Chondrocyte (in vitro differentiated cells): ENCODE data around the gene ZNF672. TPM values are rescaled to one million over a fixed set of nuclear protein-coding genes. Genes with fewer than 3 reads are reported as not detected.

Source experiments
- DNase-seq: peaks from one replicate; pipeline ENCODE4 v3.0.0; 2021; ENCODE audit warnings: mixed read lengths, low spot score
- H3K27ac Mint-ChIP-seq: one replicate; pipeline ENCODE4 v1.8.0; 2021; ENCODE audit warnings: mild to moderate bottlenecking, moderate library complexity, mixed read lengths; ENCODE audit not compliant: unreplicated experiment
- H3K27me3 Mint-ChIP-seq: 2 replicates; pipeline ENCODE4 v1.8.0; 2021; ENCODE audit warnings: low read depth, mixed read lengths
- H3K36me3 Mint-ChIP-seq: 2 replicates; pipeline ENCODE4 v1.8.0; 2021; ENCODE audit warnings: low read depth, mixed read lengths
- H3K4me1 Mint-ChIP-seq: 2 replicates; pipeline ENCODE4 v1.8.0; 2021; ENCODE audit warnings: low read depth, mild to moderate bottlenecking, mixed read lengths
- H3K4me3 Mint-ChIP-seq: one replicate; pipeline ENCODE4 v1.8.0; 2021; ENCODE audit warnings: mild to moderate bottlenecking, moderate library complexity, mixed read lengths; ENCODE audit not compliant: unreplicated experiment
- H3K9me3 Mint-ChIP-seq: 2 replicates; pipeline ENCODE4 v1.8.0; 2021; ENCODE audit warnings: low read depth, mixed read lengths
- total RNA-seq: library from RNA; stranded (reverse); gene quantifications from 3 replicates; pipeline ENCODE4 v1.2.1, GENCODE V29; 2021
- TF ChIP-seq, protein P1 (sequence below): fragments of 200-600 bp; sonication (generic); IDR thresholded peaks from 2 replicates; pipeline ENCODE4 v1.5.0; 2021; ENCODE audit warnings: antibody characterized with exemption, mild to moderate bottlenecking, moderate library complexity

ZNF672 gene
- total RNA-seq, 1 donor from 2014 or later, result 17.1 TPM

DNA sequence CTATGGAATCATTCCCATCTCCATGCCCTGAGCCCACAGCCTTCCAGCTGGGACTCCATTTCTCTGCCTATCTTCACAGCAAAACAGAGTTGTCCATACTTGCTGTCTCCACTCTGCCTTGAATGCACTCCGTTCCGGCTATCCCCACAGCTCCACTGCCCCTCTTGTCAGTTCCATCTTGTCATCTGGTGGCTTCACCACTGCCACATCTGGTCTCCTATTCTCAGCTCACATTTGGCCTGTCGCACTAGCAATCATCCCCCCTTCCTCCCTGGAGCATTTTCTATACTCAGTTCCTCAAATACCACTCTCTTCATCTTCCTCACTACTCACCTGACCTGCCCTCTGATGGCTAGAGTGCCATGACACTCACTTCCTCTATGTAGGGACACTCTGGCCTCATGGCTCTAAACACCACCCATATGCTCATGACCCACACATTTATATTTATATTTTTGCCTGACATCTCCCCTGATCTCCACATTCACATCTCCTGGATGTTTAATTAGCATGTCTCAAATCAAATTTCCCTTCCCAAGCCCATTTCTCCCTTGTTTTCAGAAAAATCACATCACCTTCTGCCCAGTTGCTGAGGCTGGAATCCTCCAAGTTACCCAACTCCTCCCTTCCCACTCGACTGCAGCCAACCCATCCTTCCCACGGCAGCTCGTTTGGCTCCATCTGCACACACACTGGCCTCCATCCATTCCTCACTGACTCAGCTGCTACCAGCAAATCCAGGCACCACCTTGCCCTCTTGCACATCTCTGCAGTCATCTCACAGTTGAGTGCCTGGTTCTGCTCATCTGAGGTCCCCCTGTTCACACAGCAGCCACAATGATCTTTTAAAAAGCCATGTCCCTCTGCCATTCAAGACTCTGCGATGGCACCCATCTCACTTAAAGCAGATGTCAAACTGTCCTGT lies 14.7 kb downstream of the ZNF672 start:
- Mint-ChIP-seq H3K36me3 (peaks cover 8% of the 10 kb centered on the region), H3K27ac (no peak overlapping the region), H3K4me1 (peaks cover 3% of the 10 kb centered on the region), H3K4me3 (no peak overlapping the region), H3K9me3 (no peaks in the 10 kb centered on the region), H3K27me3 (no peaks in the 10 kb centered on the region)
- TF ChIP-seq, protein P1, sequence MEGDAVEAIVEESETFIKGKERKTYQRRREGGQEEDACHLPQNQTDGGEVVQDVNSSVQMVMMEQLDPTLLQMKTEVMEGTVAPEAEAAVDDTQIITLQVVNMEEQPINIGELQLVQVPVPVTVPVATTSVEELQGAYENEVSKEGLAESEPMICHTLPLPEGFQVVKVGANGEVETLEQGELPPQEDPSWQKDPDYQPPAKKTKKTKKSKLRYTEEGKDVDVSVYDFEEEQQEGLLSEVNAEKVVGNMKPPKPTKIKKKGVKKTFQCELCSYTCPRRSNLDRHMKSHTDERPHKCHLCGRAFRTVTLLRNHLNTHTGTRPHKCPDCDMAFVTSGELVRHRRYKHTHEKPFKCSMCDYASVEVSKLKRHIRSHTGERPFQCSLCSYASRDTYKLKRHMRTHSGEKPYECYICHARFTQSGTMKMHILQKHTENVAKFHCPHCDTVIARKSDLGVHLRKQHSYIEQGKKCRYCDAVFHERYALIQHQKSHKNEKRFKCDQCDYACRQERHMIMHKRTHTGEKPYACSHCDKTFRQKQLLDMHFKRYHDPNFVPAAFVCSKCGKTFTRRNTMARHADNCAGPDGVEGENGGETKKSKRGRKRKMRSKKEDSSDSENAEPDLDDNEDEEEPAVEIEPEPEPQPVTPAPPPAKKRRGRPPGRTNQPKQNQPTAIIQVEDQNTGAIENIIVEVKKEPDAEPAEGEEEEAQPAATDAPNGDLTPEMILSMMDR, result no peak
- no peak for DNase-seq

DNA sequence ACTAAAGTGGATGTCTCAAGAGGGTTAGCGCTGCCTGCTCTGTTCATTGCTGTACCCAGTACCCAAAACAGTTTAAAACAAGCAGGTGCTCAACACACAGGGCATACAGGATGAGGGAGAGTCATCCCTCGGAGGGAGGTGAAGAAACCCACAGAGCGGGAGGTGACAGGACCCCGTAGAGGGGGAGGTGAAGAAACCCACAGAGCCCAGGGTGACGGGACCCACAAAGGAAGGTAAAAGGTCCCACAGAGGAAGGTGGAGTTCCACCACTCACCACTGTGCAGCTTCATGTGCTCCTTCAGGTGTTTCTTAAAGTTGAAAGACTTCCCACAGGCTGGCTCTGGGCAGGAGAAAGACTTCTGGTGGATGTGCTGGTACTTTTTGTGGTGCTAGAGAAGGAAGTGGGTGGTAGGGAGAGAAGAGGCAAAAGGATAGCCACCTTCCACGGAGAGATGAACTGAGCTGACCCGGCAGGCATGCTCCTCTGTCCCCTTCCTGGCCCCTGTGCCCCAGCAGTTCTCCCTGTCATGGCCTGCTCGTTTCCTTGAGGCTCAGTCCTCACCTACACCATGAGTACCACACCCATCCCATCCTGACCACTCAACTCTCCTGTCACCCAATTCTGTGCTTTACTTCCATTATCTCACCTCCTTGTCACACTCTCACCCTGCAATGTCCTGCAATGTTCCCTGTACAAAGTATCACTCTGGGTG lies 15.8 kb downstream of the ZNF672 start:
- H3K9me3 Mint-ChIP-seq, result no peaks in the 10 kb centered on the region
- H3K27ac Mint-ChIP-seq, result no peak overlapping the region
- no peak for DNase-seq
- peaks cover 11% of the 10 kb centered on the region for H3K4me1 Mint-ChIP-seq
- H3K36me3 Mint-ChIP-seq, result peaks cover 6% of the 10 kb centered on the region
- no peaks in the 10 kb centered on the region for H3K27me3 Mint-ChIP-seq
- no peak overlapping the region for H3K4me3 Mint-ChIP-seq
- TF ChIP-seq, protein P1, result no peak

DNA sequence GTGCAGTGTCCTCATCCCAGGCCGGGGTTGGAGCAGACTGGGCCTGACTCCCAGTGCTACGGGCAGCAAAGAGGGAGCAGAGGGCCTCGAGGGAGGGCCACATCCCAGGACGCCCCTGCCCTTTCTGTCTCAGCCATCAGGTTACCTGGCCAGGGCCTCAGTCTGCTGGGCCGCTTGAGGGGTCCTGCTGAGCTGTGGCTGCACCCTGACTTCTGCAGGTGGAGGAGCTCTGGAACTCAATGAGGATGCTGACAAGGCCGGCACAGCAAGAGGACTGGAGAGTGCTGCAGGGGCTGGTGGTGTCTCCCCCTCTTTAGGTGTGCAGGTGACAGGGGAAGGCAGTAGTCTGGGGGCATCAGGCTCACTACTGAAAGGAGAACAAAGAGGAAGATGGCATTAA lies 17.6 kb downstream of the ZNF672 start:
- no peak overlapping the region for H3K27ac Mint-ChIP-seq
- H3K9me3 Mint-ChIP-seq, result no peaks in the 10 kb centered on the region
- no peak overlapping the region for H3K4me3 Mint-ChIP-seq
- TF ChIP-seq, protein P1, result no peak
- H3K4me1 Mint-ChIP-seq, result peaks cover 20% of the 10 kb centered on the region
- no peak for DNase-seq
- no peaks in the 10 kb centered on the region for H3K27me3 Mint-ChIP-seq
- H3K36me3 Mint-ChIP-seq, result peaks cover 3% of the 10 kb centered on the region

DNA sequence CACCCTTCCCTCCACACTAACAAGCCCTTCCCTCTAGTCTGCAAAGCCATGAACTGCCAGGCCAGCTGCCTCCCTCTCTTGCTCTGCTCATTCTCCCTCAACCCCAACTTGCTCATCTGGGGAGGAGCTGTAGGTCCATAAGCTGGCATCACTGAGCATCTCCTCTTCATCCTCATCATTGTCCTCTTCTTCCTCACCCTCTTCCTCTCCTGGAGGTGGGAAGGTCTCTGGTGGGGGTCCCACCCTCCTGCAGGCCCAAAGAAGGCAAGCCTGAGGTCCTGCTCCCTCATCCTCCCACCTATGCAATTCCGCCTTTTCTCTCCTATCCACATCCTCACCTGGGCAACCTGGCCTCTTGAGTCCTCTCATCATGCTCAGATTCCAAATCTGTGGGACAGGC lies 18.2 kb downstream of the ZNF672 start:
- Mint-ChIP-seq H3K9me3 (no peaks in the 10 kb centered on the region), H3K27ac (no peak overlapping the region), H3K36me3 (peaks cover 3% of the 10 kb centered on the region), H3K4me3 (no peak overlapping the region), H3K27me3 (no peaks in the 10 kb centered on the region), H3K4me1 (peaks cover 20% of the 10 kb centered on the region)
- DNase-seq, result no peak
- TF ChIP-seq, protein P1, result no peak

DNA sequence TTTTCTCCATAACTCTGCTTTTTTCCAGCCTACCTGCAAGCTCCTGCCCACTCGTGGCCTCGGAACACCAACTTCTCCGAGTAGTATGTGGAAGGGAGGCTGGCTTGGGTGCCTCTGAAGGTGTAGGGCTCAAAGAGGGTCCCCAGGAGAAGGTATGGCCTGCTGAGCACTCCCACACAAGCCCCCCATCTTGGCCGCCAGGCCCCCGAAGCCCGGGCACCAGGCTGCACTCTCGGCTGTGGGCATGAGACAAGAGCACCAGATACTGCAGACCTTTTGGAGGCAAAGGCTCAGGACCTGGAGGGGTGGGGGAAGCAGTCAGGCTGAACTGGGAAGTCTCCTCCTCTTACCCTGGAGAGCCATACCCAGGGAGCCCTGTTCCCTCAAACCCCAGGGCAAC lies 19.2 kb downstream of the ZNF672 start:
- TF ChIP-seq, protein P1, result no peak
- no peak for DNase-seq

More for the DNA sequence above, 19.2 kb downstream of the ZNF672 start:
- Mint-ChIP-seq H3K4me3 (peak overlapping the region; percentile 78), H3K27me3 (no peaks in the 10 kb centered on the region), H3K36me3 (peaks cover 3% of the 10 kb centered on the region), H3K4me1 (peaks cover 20% of the 10 kb centered on the region), H3K27ac (no peak overlapping the region), H3K9me3 (no peaks in the 10 kb centered on the region)
